Activated CD4-positive, alpha-beta T cell treated with anti-CD3 and anti-CD28 coated beads for 24 hours (primary cell): Measurements from ENCODE around the gene SIK2.
"Not testable (repeated sequence)": the region's sequence is repeated elsewhere in the genome, so short reads cannot be mapped to it uniquely, and the experiment has no call there.

Experiments used
- DNase-seq, 2 donors: peaks; one replicate each; pipeline ENCODE4 v3.0.0-alpha.2; 2020; ENCODE audit warnings: low read depth in 2 of 2

The SIK2 gene

GRCh38 chr11:111759778-111760407, 157.6 kb downstream of the SIK2 start:
- DNase-seq: no peak

DNA sequence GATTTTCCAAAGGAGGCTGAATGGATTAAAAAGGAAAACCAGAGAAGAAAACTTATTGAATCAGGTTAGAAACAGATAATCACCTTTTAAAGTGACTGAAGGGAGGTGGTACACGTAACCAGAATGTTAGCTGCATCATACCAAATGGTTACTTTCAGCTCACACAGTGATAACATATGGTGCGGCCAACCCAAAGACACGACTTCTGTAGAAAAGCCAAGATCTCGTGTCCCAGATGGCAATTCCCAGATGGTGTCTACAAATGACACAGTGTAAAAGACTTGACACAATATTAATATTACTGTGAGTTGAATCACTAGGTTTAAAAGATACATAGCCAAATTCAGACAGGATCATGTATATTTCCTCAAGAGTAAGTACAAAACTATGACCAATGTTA, 158.8 kb downstream of the SIK2 start:
- no peak for DNase-seq

DNA sequence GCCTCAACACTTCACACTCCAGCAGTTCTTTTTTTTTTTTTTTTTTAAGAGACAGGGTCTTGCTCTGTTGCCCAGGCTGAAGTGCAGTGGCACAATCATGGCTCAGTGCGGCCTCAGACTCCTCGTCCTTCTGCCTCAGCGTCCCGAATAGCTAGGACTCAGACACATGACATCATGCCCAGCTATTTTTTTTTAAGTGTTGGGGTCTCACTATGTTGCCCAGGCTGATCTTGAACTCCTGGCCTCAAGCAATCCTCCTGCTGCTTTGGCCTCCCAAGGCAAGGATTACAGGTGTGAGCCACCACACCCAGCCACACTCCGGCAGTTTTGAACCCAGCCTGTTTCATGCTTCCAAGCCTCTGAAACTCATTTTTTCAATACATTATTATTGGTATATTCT, 160.3 kb downstream of the SIK2 start:
- DNase-seq: no peak

DNA sequence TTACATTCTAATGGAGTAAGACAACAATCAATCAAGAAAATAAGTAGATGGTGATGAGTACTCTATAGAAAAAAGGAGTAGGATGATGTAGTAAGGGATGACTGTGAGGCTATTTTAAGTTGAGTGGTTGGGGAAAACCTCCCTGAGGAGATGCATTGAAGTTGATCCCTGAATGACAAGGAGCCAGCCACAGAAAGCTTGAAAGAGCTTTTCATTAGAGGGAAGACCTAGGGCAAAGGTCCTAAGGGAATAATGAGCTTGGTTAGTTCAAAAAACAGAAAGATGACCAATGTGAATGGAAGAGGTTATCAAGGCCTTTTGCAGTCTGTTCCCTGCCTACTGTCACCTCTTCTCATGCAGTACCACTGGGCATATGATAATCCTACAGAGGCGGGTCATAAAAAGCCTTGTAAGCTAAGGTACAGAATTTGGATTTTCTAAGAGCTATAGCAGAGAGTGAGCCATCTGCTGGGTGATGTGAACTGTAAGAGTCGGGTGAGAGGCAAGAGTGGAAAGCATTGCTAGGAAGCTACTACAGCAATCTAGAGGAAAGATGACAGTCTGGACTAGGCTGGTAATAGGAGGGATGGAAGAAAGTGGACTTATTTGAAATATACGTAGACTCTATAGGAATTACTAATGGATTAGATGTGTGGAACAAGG, 160.9 kb downstream of the SIK2 start:
- DNase-seq: no peak

- DNase-seq: no peak
Observed at GRCh38 chr11:111764621-111765020, 162.4 kb downstream of the SIK2 start.

GRCh38 chr11:111765320-111765983, 163.2 kb downstream of the SIK2 start:
- peak in 1 of 2 donors; percentile 6 for DNase-seq

- DNase-seq: peak; percentile 61 to 62
Observed at GRCh38 chr11:111765984-111766833, 164.0 kb downstream of the SIK2 start, which contains the start of gene PPP2R1B. PPP2R1B (minus strand) TSS chr11:111766389; CDS start chr11:111766361, 28 bp downstream.

- no peak for DNase-seq
Observed at GRCh38 chr11:111766834-111767142, 164.5 kb downstream of the SIK2 start.

DNA sequence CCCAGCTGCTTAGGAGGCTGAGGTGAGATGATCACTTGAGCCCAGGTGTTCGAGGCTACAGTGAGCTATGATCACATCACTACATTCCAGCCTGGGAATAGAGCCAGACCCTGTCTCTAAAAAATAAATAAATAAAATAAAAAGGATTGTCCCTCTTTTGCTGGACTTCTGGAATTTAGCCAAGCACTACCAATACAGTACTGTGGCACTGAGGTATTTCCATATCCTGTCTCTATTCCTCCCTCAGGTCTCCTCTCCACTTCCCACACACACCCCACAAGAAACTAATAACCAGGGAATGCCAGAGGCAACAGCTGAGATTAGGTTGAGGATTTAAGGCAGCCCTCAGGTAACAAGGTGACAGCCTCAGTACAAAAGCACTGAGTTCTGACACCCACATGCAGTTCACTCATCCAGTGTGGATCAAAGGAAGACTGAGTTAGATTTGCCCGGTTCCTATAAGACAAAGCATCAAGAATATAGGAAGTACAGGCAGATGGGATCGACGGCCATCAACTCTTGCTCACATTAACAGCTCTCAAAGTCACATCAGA, 168.4 kb downstream of the SIK2 start:
- no peak for DNase-seq

- not testable (repeated sequence) for DNase-seq
Observed at GRCh38 chr11:111771205-111771604, 169.0 kb downstream of the SIK2 start.

DNA sequence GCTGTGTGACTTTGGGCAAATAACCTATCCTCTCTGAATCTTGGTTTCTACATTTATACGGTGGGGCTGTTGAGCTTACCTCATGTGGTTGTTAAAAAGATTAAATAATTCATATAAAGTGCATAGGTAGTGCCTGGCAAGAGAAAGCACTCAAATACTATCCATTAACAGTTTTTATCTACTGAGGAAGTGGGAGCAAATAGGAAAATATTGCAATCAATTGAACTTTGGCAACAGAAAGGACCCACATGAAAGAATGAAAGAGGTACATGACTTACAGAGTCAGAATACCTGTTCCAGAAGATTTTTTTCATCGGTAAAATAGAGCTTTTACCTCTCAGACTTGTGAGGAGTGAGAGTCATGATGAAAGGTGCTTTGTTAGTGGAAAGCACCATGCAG, 170.3 kb downstream of the SIK2 start:
- no peak for DNase-seq

- no peak for DNase-seq
Observed at GRCh38 chr11:111774955-111775710, 172.9 kb downstream of the SIK2 start.

DNA sequence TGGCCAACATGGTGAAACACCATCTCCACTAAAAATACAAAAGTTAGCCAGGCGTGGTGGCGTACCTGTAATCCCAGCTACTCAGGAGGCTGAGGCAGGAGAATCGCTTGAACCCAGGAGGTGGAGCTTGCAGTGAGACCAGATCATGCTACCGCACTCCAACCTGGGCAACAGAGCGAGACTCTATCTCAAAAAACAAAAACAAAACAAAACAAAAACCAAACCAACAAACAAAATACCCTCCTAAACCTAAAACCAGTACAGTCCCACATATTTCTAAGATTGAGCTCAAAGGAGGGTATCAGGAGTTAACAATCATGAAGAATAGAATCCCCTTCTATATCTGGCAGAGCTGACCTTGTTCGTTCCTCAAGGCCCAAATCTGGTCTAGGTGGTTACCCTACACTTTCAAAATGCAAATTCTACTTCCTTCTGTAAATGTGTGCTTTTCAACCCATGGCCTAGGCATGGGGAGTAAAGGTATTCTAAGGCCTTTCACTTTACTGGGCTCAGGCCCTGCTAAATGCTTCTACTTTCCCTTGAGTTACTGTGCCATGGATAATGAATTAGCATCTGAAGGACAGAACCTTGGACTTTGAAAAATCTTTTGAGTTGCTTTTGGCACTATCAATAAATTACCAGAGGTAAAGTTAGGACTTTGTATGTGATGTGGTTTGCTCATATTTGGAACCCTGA, 174.3 kb downstream of the SIK2 start:
- no peak for DNase-seq

DNA sequence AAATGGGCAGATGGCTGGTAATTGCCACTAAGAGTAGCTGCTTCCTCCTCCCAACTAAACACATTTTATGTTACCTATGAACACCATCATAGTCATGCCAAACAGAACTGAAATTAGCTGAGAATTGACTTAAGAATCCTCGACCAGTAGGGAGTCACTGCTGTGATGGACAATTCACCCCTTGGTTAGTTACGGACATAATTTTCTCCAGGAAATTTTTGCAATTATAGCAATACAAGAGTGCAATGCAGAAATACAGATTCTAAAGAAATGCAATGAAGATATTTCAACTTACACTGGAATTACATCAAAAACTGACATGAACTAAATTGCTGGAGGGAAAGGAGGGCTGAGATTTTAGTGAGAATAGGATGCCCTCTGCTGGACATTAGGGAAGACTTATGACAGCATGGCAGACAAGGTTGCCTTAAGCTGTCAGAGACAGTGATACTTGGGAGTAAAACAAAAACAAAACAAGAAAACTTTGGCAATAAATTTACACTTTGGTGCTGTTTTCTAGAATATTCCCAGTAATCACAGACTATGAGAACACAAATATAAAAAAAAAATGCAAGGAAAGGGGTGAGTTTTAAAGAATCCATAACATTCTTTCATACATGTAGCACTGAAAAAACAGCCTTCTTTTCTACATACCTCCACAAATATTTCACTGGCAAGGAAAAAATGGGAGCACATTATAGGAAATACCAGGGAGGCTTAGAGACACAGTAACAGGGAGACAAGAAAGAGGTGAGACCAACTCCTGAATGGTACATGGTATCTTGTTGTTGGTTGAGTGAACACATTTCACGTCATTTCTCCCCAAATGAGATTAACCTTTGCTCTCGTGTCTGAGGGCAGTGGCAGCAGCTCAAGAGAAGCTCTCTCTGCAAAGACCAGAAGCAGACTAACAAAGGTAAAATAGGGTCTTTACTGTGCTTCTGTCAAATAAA, 175.1 kb downstream of the SIK2 start:
- no peak for DNase-seq

- no peak for DNase-seq
Observed at GRCh38 chr11:111778047-111778558, 175.9 kb downstream of the SIK2 start.

GRCh38 chr11:111779118-111779517, 176.9 kb downstream of the SIK2 start:
- no peak for DNase-seq
